Measurements from ENCODE around the gene SRP14. TPM values are rescaled to one million over a fixed set of nuclear protein-coding genes. Genes with fewer than 3 reads are reported as not detected.

SRP14 gene
- total and polyA plus RNA-seq, 9 donors: 155 to 451 (median 215) TPM

DNA sequence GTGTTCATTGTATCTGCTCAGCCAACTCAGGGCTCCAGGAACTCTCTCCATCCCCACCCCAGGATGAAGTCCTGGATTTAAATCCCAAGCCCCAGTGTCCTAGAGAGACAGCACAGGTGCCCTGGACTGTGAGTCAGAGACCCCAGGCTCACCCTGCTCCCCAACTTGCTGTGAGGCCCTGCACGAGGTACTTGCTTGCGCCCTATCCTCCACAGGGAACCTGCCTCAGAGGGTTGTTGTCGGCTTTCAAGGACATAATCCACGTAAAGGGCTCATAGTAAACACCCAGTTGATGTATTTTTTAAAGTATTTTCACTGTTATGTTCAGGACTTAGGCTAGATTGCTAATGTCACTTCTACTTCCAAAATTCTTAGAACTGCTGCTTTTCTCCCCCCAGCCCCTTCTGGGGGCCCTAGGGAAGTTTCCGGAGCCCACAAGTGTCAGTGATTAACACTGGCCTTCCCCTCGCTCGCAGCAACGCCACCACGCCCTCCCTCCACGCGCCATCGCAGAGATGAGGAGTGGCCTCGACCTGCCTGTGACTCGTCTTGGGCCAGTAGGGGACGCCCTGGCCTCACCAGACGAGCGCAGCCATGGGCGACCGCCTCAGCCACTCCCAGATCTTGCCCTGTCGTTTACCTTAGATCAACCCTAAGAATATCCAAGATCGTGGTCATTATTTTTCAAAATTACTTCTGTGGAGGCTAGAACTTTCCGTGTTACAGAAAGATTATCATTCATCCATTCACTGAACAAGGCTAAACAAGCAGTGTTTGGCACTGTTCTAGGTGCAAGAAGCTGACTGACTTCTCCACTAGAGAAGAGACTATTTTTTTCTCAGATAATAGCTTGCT lies 6.0 kb upstream of the SRP14 start:
- 2 to 4% (median 4%) methylated on average over 22 of the region's 22 CpGs for WGBS, 3 donors
- DNase-seq: peak; percentile 84 to 90 (median 89)
- peaks cover 11% of the 10 kb centered on the region for H3K4me1 ChIP-seq (ENCODE audit: insufficient read depth)
- no peaks in the 10 kb centered on the region for H3K36me3 ChIP-seq
- intact Hi-C loops (cut with DNase I): loop anchor here (2.0 to 10.0 kb wide), 8 partner anchors 62 to 380 kb away; partner anchors contain the start of genes BMF (in 2 of the 4) and BUB1B (in 1 of the 4)
- H3K9me3 ChIP-seq: no peaks in the 10 kb centered on the region
- TF ChIP-seq, protein P1, sequence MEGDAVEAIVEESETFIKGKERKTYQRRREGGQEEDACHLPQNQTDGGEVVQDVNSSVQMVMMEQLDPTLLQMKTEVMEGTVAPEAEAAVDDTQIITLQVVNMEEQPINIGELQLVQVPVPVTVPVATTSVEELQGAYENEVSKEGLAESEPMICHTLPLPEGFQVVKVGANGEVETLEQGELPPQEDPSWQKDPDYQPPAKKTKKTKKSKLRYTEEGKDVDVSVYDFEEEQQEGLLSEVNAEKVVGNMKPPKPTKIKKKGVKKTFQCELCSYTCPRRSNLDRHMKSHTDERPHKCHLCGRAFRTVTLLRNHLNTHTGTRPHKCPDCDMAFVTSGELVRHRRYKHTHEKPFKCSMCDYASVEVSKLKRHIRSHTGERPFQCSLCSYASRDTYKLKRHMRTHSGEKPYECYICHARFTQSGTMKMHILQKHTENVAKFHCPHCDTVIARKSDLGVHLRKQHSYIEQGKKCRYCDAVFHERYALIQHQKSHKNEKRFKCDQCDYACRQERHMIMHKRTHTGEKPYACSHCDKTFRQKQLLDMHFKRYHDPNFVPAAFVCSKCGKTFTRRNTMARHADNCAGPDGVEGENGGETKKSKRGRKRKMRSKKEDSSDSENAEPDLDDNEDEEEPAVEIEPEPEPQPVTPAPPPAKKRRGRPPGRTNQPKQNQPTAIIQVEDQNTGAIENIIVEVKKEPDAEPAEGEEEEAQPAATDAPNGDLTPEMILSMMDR (IDR thresholded peaks at IDR 0.05): peak; percentile 83 to 93 (median 93)
- no peak for TF ChIP-seq POLR2A (IDR thresholded peaks at IDR 0.05)
- H3K27me3 ChIP-seq: no peaks in the 10 kb centered on the region
- H3K27ac ChIP-seq: peak overlapping the region; percentile 7 to 59
- H3K4me3 ChIP-seq: no peak overlapping the region

DNA sequence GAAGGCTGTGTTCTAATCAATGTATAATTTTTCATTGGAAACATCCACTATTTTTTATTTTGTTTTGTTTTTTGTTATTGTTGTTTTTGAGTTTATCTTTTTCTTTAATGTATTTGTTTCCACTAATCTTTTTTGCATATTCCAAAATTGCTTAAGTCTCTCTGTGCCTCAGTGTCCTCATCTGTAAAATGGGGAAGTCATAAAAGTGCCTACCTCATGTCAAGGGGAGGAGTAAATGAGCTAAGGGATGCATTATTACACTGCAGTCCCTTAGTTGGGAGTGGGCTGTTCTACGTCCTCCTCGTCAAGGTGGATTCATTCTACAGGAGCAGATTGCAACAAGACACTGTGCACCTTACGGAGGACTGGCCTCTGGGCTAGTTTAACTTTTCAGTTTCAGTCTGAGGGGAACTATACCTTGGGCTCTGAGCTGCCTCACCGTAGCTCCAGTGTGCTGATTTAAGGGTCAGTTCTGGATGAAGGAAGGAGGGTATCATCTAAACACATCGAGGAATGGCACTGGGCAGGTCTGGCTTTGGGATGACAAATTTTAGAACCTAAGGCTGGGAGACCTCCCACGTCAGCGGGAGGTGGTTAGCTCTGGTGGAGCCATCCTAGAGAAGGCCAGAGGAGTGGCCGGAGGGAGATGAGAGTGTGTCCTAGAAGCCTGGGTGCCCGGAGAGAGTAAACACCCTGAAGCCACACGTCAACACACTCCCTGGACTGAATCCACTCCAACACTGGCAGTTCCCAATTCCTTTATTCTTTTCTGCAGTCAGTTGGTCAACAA lies 5.1 kb upstream of the SRP14 start:
- Histone ChIP-seq H3K9me3 (no peaks in the 10 kb centered on the region), H3K27me3 (no peaks in the 10 kb centered on the region), H3K4me1 (ENCODE audit: insufficient read depth) (peaks cover 11% of the 10 kb centered on the region), H3K27ac (peak overlapping the region; percentile 7 to 59), H3K36me3 (no peaks in the 10 kb centered on the region), H3K4me3 (no peak overlapping the region)
- DNase-seq: no peak
- intact Hi-C loops (cut with DNase I): loop anchor here (2.0 to 10.0 kb wide), 5 partner anchors 65 to 381 kb away; partner anchors contain the start of genes BMF (in 1 of the 4) and BUB1B (in 1 of the 4)
- 77 to 85% (median 80%) methylated on average over 10 of the region's 10 CpGs for WGBS, 3 donors
- no peak for TF ChIP-seq POLR2A (IDR thresholded peaks at IDR 0.05)
- TF ChIP-seq, protein P1 (IDR thresholded peaks at IDR 0.05): no peak
- TF ChIP-seq EP300 (IDR thresholded peaks at IDR 0.05): no peak

DNA sequence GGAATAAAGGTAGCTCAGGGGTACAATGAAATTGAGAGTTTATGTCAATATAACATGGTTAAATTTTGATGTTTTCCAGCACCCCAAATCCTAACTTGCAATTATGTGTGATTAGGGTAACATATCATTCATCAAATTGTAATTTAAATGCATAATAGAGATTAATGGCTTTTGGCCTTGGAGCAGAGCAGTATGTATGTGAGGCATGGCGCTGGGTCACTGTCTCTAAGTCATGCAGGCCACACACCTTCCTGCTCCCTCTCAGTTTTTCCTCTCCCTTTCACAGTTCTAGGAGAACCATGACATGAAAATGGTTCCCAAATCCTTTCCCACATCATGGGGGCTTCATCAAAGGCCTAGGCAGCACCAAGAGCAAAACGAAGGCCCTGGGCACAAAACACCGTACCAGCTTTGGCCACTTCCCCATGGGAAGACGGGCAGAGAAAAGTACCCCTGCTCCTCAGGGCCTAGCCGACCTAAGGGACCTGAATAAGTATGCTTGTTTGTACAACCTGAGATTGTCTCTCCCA lies 3.9 kb upstream of the SRP14 start:
- H3K27me3 ChIP-seq: no peaks in the 10 kb centered on the region
- no peaks in the 10 kb centered on the region for H3K36me3 ChIP-seq
- intact Hi-C loops (cut with DNase I): loop anchor here in 3 of 4 donors (10.0 kb wide), 3 partner anchors 122 to 382 kb away; partner anchors contain the start of gene BUB1B (in 1 of the 3)
- no peak for DNase-seq
- H3K4me3 ChIP-seq: no peak overlapping the region
- H3K27ac ChIP-seq: no peak overlapping the region
- 87 to 90% (median 88%) methylated on average over 5 of the region's 5 CpGs for WGBS, 3 donors
- TF ChIP-seq POLR2A (IDR thresholded peaks at IDR 0.05) (no peak), EP300 (IDR thresholded peaks at IDR 0.05) (no peak)
- TF ChIP-seq, protein P1 (IDR thresholded peaks at IDR 0.05): no peak
- H3K9me3 ChIP-seq: no peaks in the 10 kb centered on the region
- H3K4me1 ChIP-seq (ENCODE audit: insufficient read depth): peaks cover 11% of the 10 kb centered on the region

DNA sequence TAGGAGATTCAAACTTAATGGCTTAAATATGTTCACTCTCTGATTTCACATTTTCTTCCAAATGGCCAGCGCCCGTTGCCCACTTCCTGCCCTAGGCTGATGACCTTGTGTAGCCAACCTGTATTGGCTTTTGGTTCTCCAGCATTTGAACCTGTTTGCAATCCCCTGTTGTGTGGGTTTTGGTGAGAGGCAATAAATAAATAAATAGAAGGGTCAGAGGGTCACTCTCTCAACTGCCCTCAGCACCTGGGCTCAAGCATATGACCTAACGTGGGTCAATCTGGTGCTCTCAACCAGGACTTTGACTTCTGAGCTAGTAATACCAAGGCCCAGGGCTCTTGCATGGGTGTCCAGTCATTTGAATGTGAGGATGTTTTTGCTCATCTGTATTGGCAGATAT lies 1.8 kb upstream of the SRP14 start:
- H3K27ac ChIP-seq: no peak overlapping the region
- no peak for TF ChIP-seq POLR2A (IDR thresholded peaks at IDR 0.05)
- no peak for TF ChIP-seq EP300 (IDR thresholded peaks at IDR 0.05)
- TF ChIP-seq, protein P1 (IDR thresholded peaks at IDR 0.05): no peak
- no peak for DNase-seq
- peaks cover 7% of the 10 kb centered on the region for H3K4me1 ChIP-seq (ENCODE audit: insufficient read depth)
- 82 to 90% (median 85%) methylated on average over 3 of the region's 3 CpGs for whole genome bisulfite sequencing, 3 donors
- intact Hi-C loops (cut with DNase I): loop anchor here in 3 of 4 donors (10.0 kb wide), 3 partner anchors 124 to 384 kb away; partner anchors contain the start of gene BUB1B (in 1 of the 3)
- no peaks in the 10 kb centered on the region for H3K36me3 ChIP-seq
- no peaks in the 10 kb centered on the region for H3K9me3 ChIP-seq
- no peaks in the 10 kb centered on the region for H3K27me3 ChIP-seq
- H3K4me3 ChIP-seq: no peak overlapping the region
